ENCODE measurements around the gene MARCO. TPM values are rescaled to one million over a fixed set of nuclear protein-coding genes. Genes with fewer than 3 reads are reported as not detected.

The MARCO gene
- total RNA-seq, 1 experiment from 2014 or later: 0.54 TPM

- H2AFZ ChIP-seq (ENCODE audit: low read depth, low read length, poor library complexity, severe bottlenecking): no peak overlapping the region
- DNase-seq (ENCODE audit: low read depth, low spot score) (no peak), ATAC-seq (no peak)
- H3K9me3 ChIP-seq (ENCODE audit: control insufficient read depth in 1 of 2, insufficient read depth in 1 of 2, low read depth in 1 of 2, low read length in 2 of 2): no peaks in the 10 kb centered on the region
- H3K4me1 ChIP-seq (ENCODE audit: control insufficient read depth in 1 of 2, insufficient read depth in 2 of 2, low read length in 2 of 2): peaks cover 0 to 34% of the 10 kb centered on the region in 2 experiments; a peak in 2 of 4 replicates
- POLR2A ChIA-PET: no interaction called here
- no TSS peak for BruUV-seq (replicated peaks)
- H3K4me3 ChIP-seq (replicated peaks in 1 of 2; ENCODE audit: low read depth in 1 of 2, low read length in 2 of 2): no peak overlapping the region
- CTCF ChIA-PET: no interaction called here
- no peak overlapping the region for H3K4me2 ChIP-seq (ENCODE audit: low read length)
- no peaks in the 10 kb centered on the region for H4K20me1 ChIP-seq (ENCODE audit: insufficient read depth)
- no peak overlapping the region for H3K9ac ChIP-seq (ENCODE audit: low read length)
- H3K27me3 ChIP-seq (ENCODE audit: insufficient read depth, low read length): no peaks in the 10 kb centered on the region; the same call in 1 of the 2 replicates
- H3K79me2 ChIP-seq (ENCODE audit: insufficient read depth, low read length): no peaks in the 10 kb centered on the region
- RAD21 ChIA-PET (ENCODE audit: low non-redundant PET in 1 of 2, low total read pairs in 2 of 2, uncharacterized antibody in 2 of 2, unreplicated experiment in 2 of 2): no interaction called here
- H3K27ac ChIP-seq (ENCODE audit: low read depth, low read length): no peak overlapping the region
- H3K36me3 ChIP-seq (ENCODE audit: control insufficient read depth in 1 of 2, insufficient read depth in 2 of 2, low read length in 2 of 2): no peaks in the 10 kb centered on the region
- H3K9me2 ChIP-seq (ENCODE audit: insufficient read depth): no peaks in the 10 kb centered on the region
- no peak for TF ChIP-seq JUND (IDR thresholded peaks at IDR 0.05)
- no peak for TF ChIP-seq ELF1 (IDR thresholded peaks at IDR 0.05; ENCODE audit: borderline replicate concordance, low read depth)
- TF ChIP-seq ATF3 (IDR thresholded peaks at IDR 0.05): no peak
- TF ChIP-seq SIN3A (IDR thresholded peaks at IDR 0.05; ENCODE audit: low read depth): no peak
- TF ChIP-seq SRF (IDR thresholded peaks at IDR 0.05; ENCODE audit: low read depth): no peak
- no peak for TF ChIP-seq TCF7L2 (IDR thresholded peaks at IDR 0.05; ENCODE audit: borderline replicate concordance, extremely low read depth, insufficient read depth, insufficient read length)
- no peak for TF ChIP-seq POLR2A (IDR thresholded peaks at IDR 0.05; ENCODE audit: borderline replicate concordance, extremely low read depth, insufficient read depth, insufficient read length)
- TF ChIP-seq EZH2phosphoT487 (IDR thresholded peaks at IDR 0.05; ENCODE audit: borderline replicate concordance): no peak
- TF ChIP-seq MAX (IDR thresholded peaks at IDR 0.05): no peak
- TF ChIP-seq EGR1 (IDR thresholded peaks at IDR 0.05; ENCODE audit: low read depth): no peak
- TF ChIP-seq ZFX (IDR thresholded peaks at IDR 0.05): no peak
- TF ChIP-seq SP1 (IDR thresholded peaks at IDR 0.05; ENCODE audit: low read depth): no peak
- no peak for TF ChIP-seq POLR2AphosphoS5 (IDR thresholded peaks at IDR 0.05; ENCODE audit: low read depth, low read length)
- no peak for TF ChIP-seq ZNF274 (IDR thresholded peaks at IDR 0.05; ENCODE audit: low read depth, low read length)
- TF ChIP-seq REST (IDR thresholded peaks at IDR 0.05; ENCODE audit: low read depth): no peak
- TF ChIP-seq ZBTB33 (IDR thresholded peaks at IDR 0.05; ENCODE audit: extremely low read depth, insufficient replicate concordance, low read length): no peak
- TF ChIP-seq FOSL1 (IDR thresholded peaks at IDR 0.05; ENCODE audit: low read depth): no peak
- intact Hi-C loops (cut with micrococcal nuclease): no loop called here
Observed at GRCh38 chr2:118975133-118975532, 33.1 kb downstream of the MARCO start.

Data from HCT116 (cell line).